ENCODE results near the gene SCAMP5. TPM values are rescaled to one million over a fixed set of nuclear protein-coding genes. Genes with fewer than 3 reads are reported as not detected.

SCAMP5 gene, protein sequence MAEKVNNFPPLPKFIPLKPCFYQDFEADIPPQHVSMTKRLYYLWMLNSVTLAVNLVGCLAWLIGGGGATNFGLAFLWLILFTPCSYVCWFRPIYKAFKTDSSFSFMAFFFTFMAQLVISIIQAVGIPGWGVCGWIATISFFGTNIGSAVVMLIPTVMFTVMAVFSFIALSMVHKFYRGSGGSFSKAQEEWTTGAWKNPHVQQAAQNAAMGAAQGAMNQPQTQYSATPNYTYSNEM
- total RNA-seq: 13.9 and 15.4 TPM in 2 replicates

DNA sequence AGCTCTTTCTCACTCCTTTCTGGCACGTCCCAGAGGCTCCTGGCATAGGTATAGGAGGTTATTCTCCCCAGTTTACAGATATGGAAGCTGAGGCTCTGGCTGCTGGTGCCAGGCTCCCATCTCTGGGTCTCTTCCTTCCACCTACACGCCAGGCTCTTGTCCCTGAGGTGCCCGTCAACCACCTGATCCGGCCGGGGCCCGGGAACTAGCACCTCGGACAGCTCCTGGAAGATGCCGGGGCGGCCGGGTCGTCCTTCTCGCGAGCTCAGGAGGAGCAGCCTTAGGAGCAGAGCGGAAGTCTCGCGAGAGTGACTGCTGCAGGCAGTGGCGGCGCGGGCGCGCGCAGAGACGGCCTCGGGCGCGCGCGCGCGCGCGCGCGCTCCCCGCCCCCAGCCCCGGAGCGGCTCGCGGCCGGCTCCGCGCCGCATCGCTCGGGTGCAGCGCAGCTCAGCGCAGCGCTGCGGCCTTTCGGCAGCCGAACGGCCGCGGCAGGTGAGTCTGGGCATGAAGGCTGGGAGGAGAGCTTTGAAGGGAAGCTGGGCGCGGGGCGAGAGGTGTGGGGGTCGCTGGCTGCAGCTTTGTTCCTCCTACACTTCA, at the start of gene SCAMP5:
SCAMP5 (plus strand) TSS at position 382 of the 597 bp plus-strand sequence. CDS start 16,277 bp downstream, outside the sequence.
- Histone ChIP-seq H3K4me3 (ENCODE audit: low read depth, low read length) (peak within 1 kb of the TSS; percentile 84), H3K36me3 (ENCODE audit: control insufficient read depth, insufficient read depth, low read length) (no peaks in the 10 kb centered on the region), H3K27me3 (ENCODE audit: control insufficient read depth, insufficient read depth, low read length) (peaks cover 10% of the 10 kb centered on the region)
- TF ChIP-seq, protein P1, sequence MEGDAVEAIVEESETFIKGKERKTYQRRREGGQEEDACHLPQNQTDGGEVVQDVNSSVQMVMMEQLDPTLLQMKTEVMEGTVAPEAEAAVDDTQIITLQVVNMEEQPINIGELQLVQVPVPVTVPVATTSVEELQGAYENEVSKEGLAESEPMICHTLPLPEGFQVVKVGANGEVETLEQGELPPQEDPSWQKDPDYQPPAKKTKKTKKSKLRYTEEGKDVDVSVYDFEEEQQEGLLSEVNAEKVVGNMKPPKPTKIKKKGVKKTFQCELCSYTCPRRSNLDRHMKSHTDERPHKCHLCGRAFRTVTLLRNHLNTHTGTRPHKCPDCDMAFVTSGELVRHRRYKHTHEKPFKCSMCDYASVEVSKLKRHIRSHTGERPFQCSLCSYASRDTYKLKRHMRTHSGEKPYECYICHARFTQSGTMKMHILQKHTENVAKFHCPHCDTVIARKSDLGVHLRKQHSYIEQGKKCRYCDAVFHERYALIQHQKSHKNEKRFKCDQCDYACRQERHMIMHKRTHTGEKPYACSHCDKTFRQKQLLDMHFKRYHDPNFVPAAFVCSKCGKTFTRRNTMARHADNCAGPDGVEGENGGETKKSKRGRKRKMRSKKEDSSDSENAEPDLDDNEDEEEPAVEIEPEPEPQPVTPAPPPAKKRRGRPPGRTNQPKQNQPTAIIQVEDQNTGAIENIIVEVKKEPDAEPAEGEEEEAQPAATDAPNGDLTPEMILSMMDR (IDR thresholded peaks at IDR 0.05; ENCODE audit: insufficient read depth, low read length, poor library complexity, severe bottlenecking): no peak
- peak; percentile 75 for DNase-seq (ENCODE audit: low read depth)

DNA sequence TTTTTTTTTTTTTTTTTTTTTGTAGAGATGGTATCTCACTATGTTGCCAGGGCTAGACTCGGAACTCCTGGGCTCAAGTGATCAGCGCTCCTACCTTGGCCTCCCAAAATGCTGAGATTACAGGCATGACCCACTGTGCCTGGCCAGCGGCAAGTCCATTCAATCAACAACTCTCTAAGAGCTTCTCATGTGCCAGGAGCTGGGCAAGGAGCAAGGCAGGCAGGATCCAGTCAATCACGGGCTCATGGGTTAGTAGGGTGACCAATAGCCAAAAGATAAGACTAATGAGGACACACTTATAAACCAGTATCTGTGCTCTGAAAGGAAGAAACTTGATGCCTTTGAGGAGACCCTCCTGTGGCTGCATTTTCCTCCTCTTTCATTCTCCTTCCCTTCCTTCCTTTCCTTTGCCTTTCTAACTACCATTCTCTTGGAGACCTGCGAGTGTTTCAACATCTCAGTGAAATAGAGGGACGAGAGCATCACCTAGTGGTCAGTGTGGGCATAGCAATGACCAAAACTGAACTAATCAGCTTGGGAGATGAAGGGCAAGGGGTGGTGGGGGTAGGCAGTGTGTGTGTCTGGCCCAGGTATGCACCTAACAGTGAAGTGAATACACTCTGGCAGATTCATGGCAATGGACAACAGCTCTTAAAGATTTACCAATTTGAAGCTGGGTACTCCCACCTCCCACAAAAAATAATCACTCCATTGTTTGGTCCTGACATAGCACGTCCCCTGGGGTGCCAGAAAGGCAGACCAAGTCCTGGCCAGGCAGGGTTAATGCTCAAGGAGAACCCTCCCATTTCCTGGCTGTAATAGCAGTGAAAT, 45.1 kb upstream of the SCAMP5 start:
- no peak for DNase-seq (ENCODE audit: low read depth)
- no peak overlapping the region for H3K4me3 ChIP-seq (ENCODE audit: low read depth, low read length)
- TF ChIP-seq, protein P1 (IDR thresholded peaks at IDR 0.05; ENCODE audit: insufficient read depth, low read length, poor library complexity, severe bottlenecking): peak; percentile 99
- H3K27me3 ChIP-seq (ENCODE audit: control insufficient read depth, insufficient read depth, low read length): no peaks in the 10 kb centered on the region
- H3K36me3 ChIP-seq (ENCODE audit: control insufficient read depth, insufficient read depth, low read length): no peaks in the 10 kb centered on the region

GRCh38 chr15:74951006-74951405, 44.4 kb upstream of the SCAMP5 start:
- no peak for DNase-seq (ENCODE audit: low read depth)
- H3K36me3 ChIP-seq (ENCODE audit: control insufficient read depth, insufficient read depth, low read length): no peaks in the 10 kb centered on the region
- TF ChIP-seq, protein P1 (IDR thresholded peaks at IDR 0.05; ENCODE audit: insufficient read depth, low read length, poor library complexity, severe bottlenecking): no peak

GRCh38 chr15:74954515-74954914, 40.8 kb upstream of the SCAMP5 start:
- Histone ChIP-seq H3K27me3 (ENCODE audit: control insufficient read depth, insufficient read depth, low read length) (peaks cover 13% of the 10 kb centered on the region), H3K36me3 (ENCODE audit: control insufficient read depth, insufficient read depth, low read length) (no peaks in the 10 kb centered on the region), H3K4me3 (ENCODE audit: low read depth, low read length) (no peak overlapping the region)
- TF ChIP-seq, protein P1 (IDR thresholded peaks at IDR 0.05; ENCODE audit: insufficient read depth, low read length, poor library complexity, severe bottlenecking): no peak
- DNase-seq (ENCODE audit: low read depth): no peak

More at GRCh38 chr15:74951006-74951405, 44.4 kb upstream of the SCAMP5 start:
- no peak overlapping the region for H3K4me3 ChIP-seq (ENCODE audit: low read depth, low read length)
- H3K27me3 ChIP-seq (ENCODE audit: control insufficient read depth, insufficient read depth, low read length): peaks cover 2% of the 10 kb centered on the region

GRCh38 chr15:74955017-74955416, 40.3 kb upstream of the SCAMP5 start:
- DNase-seq (ENCODE audit: low read depth): no peak
- H3K36me3 ChIP-seq (ENCODE audit: control insufficient read depth, insufficient read depth, low read length): no peaks in the 10 kb centered on the region
- peaks cover 13% of the 10 kb centered on the region for H3K27me3 ChIP-seq (ENCODE audit: control insufficient read depth, insufficient read depth, low read length)
- TF ChIP-seq, protein P1 (IDR thresholded peaks at IDR 0.05; ENCODE audit: insufficient read depth, low read length, poor library complexity, severe bottlenecking): no peak
- no peak overlapping the region for H3K4me3 ChIP-seq (ENCODE audit: low read depth, low read length)
